CD8-positive, alpha-beta memory T cell (primary cell): ENCODE results near the gene HSP90AB1. TPM values are rescaled to one million over a fixed set of nuclear protein-coding genes. Genes with fewer than 3 reads are reported as not detected.
A peak's percentile ranks its signal among the peaks of the same experiment; 100 is the strongest.

ENCODE experiments used
- CTCF ChIA-PET: fragments of 350-600 bp; sonication (Branson Sonifier 250); formaldehyde crosslinking; loops from one replicate; lab custom pipeline; 2021; ENCODE audit warnings: antibody characterized with exemption; lab: Charles Lee
- POLR2A ChIA-PET: fragments of 350-600 bp; sonication (Branson Sonifier 250); formaldehyde crosslinking; loops from one replicate; lab custom pipeline; 2021; ENCODE audit warnings: antibody characterized with exemption; lab: Charles Lee
- DNase-seq, 5 donors: peaks; one replicate each; pipeline versions ENCODE4 v3.0.0 to v3.0.0-alpha.2; 2020 to 2022; ENCODE audit warnings: mixed read lengths in 1 of 5
- H3K27ac ChIP-seq: one replicate; pipeline ENCODE4 v1.7.0; 2013; ENCODE audit warnings: low read depth, mild to moderate bottlenecking, low read length, moderate library complexity
- H3K27me3 ChIP-seq: 2 replicates; pipeline ENCODE4 v1.7.0; 2013; ENCODE audit warnings: low read length, mild to moderate bottlenecking; ENCODE audit not compliant: insufficient read depth, poor library complexity, severe bottlenecking
- H3K36me3 ChIP-seq: 2 replicates; pipeline ENCODE4 v1.7.0; 2013; ENCODE audit warnings: mild to moderate bottlenecking, low read length, moderate library complexity; ENCODE audit not compliant: insufficient read depth
- H3K4me1 ChIP-seq: 2 replicates; pipeline ENCODE4 v1.7.0; 2013; ENCODE audit warnings: mild to moderate bottlenecking, low read length, moderate library complexity; ENCODE audit not compliant: insufficient read depth
- H3K4me3 ChIP-seq: 2 replicates; pipeline ENCODE4 v1.7.0; 2013; ENCODE audit warnings: mild to moderate bottlenecking, low read length
- H3K9me3 ChIP-seq: 2 replicates; pipeline ENCODE4 v1.7.0; 2013; ENCODE audit warnings: mild to moderate bottlenecking, low read length
- H3K27ac Mint-ChIP-seq, 8 donors: one replicate each; pipeline ENCODE4 v1.8.0; 2020 to 2021; ENCODE audit warnings: mixed read lengths in 8 of 8, mild to moderate bottlenecking in 6 of 8, inconsistent platforms in 3 of 8, moderate library complexity in 3 of 8
- H3K27me3 Mint-ChIP-seq, 2 donors: one replicate each; pipeline ENCODE4 v1.8.0; 2020 to 2021; ENCODE audit warnings: mixed read lengths in 2 of 2, mild to moderate bottlenecking in 1 of 2, moderate library complexity in 1 of 2
- H3K36me3 Mint-ChIP-seq, 3 donors: one replicate each; pipeline ENCODE4 v1.8.0; 2020 to 2021; ENCODE audit warnings: mixed read lengths in 3 of 3, inconsistent platforms in 1 of 3, mild to moderate bottlenecking in 1 of 3
- H3K4me1 Mint-ChIP-seq, 3 donors: one replicate each; pipeline ENCODE4 v1.8.0; 2020 to 2021; ENCODE audit warnings: mixed read lengths in 3 of 3, inconsistent platforms in 1 of 3, mild to moderate bottlenecking in 1 of 3
- H3K4me3 Mint-ChIP-seq, 7 donors: one replicate each; pipeline ENCODE4 v1.8.0; 2020 to 2021; ENCODE audit warnings: mixed read lengths in 7 of 7, mild to moderate bottlenecking in 6 of 7, moderate library complexity in 4 of 7, inconsistent platforms in 2 of 7
- H3K9me3 Mint-ChIP-seq, 5 donors: one replicate each; pipeline ENCODE4 v1.8.0; 2020 to 2022; ENCODE audit warnings: mixed read lengths in 5 of 5, mild to moderate bottlenecking in 3 of 5, moderate library complexity in 2 of 5, inconsistent platforms in 1 of 5
- polyA plus RNA-seq: library from polyadenylated mRNA; unstranded; fragments of 300-500 nt; fragmentation: Illumina TruSeq; gene quantifications from one replicate; pipeline ENCODE4 v1.2.3, GENCODE V29; 2021
- total RNA-seq, 2 experiments: library from RNA; stranded (reverse); gene quantifications; one replicate each; pipeline ENCODE4 v1.2.3, GENCODE V29; 2021

HSP90AB1 gene
- total and polyA plus RNA-seq, 3 experiments from 2014 or later = 460 to 2,400 (median 2,387) TPM

DNA sequence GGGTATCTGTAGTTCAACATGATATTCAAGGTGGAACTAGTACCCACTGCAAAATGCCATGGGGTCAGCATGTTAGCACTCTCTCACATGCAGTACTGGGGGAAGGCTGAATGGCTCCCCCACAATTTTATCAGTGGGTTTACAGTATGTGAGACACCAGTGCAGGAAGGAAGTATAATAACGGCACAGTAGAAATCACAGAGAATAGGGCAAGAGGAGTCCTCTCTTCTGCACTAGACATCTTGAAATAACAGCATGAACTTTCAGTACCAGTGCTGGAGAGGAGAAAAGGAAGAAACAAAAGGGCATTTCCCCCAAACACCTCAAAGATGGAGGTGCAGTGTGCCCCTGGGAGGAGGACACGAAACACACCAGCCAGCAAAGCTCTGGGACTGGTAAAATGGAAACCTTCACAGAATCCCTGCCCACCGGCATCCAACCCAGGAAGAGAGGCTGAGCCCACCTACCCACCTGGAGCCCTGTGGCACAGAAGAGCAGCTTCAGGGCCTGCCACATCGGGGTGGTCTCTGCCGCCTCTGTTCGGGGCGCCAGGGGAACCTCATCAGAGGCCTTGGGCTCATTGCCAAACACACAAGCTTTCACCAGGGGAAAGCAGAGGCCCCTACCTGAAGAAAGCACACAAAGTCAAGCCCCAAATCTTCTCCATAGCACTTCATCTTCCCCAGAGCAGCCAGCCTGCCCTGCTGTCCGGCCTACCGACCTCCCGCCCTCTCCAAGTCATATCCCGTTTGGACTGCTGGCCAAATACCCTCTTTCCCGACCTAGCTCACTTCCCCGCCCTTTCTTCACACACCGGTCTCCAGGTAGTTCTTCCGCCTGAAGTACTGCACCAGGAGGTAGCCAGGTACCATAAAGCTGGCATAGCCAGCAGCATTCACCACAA lies 9.2 kb downstream of the HSP90AB1 start:
- ChIA-PET POLR2A (interaction anchor here (0.5 to 3.1 kb wide), 7 partner anchors 9 to 1105 kb away, joined by 3 to 77 read pairs (median 4); partner anchors contain the start of genes HSP90AB1, NFKBIE and SLC29A1), CTCF (interaction anchor here (0.8 to 5.0 kb wide), 16 partner anchors 10 to 605 kb away, joined by 3 to 74 read pairs (median 5); partner anchors contain the start of genes HSP90AB1, NFKBIE and SLC29A1)
- peak overlapping the region; percentile 82 to 92 (median 88) for H3K4me3 Mint-ChIP-seq
- H3K36me3 Mint-ChIP-seq = peaks cover 18 to 81% (median 26%) of the 10 kb centered on the region in 3 donors
- peaks cover 48% of the 10 kb centered on the region for H3K36me3 ChIP-seq
- no peaks in the 10 kb centered on the region for H3K9me3 ChIP-seq
- no peaks in the 10 kb centered on the region for H3K27me3 ChIP-seq
- peak overlapping the region; percentile 81 for H3K27ac ChIP-seq
- peak overlapping the region; percentile 84 for H3K4me3 ChIP-seq
- DNase-seq = peak in 1 of 5 donors; percentile 60
- H3K4me1 ChIP-seq = peaks cover 21% of the 10 kb centered on the region
- H3K27me3 Mint-ChIP-seq = peaks cover 0 to 3% of the 10 kb centered on the region in 2 donors
- peaks cover 54 to 76% (median 63%) of the 10 kb centered on the region in 3 donors for H3K4me1 Mint-ChIP-seq
- peak overlapping the region; percentile 78 to 99 (median 91) for H3K27ac Mint-ChIP-seq
- H3K9me3 Mint-ChIP-seq = peaks cover 0 to 1% (median 0%) of the 10 kb centered on the region in 5 donors

GRCh38 chr6:44256775-44257024 lies 9.8 kb downstream of the HSP90AB1 start:
- Mint-ChIP-seq H3K36me3 (peaks cover 16 to 78% (median 26%) of the 10 kb centered on the region in 3 donors), H3K27ac (peak overlapping the region; percentile 78 to 99 (median 91)), H3K27me3 (peaks cover 0 to 3% of the 10 kb centered on the region in 2 donors), H3K4me1 (peaks cover 53 to 72% (median 63%) of the 10 kb centered on the region in 3 donors), H3K4me3 (peak overlapping the region; percentile 82 to 92 (median 88)), H3K9me3 (peaks cover 0 to 1% (median 0%) of the 10 kb centered on the region in 5 donors)
- Histone ChIP-seq H3K4me3 (peak overlapping the region; percentile 84), H3K27me3 (no peaks in the 10 kb centered on the region), H3K27ac (peak overlapping the region; percentile 81), H3K9me3 (no peaks in the 10 kb centered on the region), H3K36me3 (peaks cover 42% of the 10 kb centered on the region), H3K4me1 (peaks cover 21% of the 10 kb centered on the region)
- DNase-seq = no peak
- ChIA-PET CTCF (interaction anchor here (0.8 to 5.0 kb wide), 17 partner anchors 10 to 606 kb away, joined by 3 to 74 read pairs (median 5); partner anchors contain the start of genes HSP90AB1, NFKBIE and SLC29A1), POLR2A (interaction anchor here (0.7 to 3.1 kb wide), 6 partner anchors 8 to 33 kb away, joined by 3 to 77 read pairs (median 4); partner anchors contain the start of genes HSP90AB1, NFKBIE and SLC29A1)

GRCh38 chr6:44257025-44257752 lies 10.3 kb downstream of the HSP90AB1 start, which contains the start of gene SLC35B2:
Gene SLC35B2 (minus strand): TSS chr6:44257528. CDS start chr6:44257410, 118 bp downstream.
- H3K27ac ChIP-seq = peak within 1 kb of the TSS; percentile 81
- H3K27ac Mint-ChIP-seq = peak within 1 kb of the TSS; percentile 92 to 99 (median 95)
- peaks cover 37% of the 10 kb centered on the region for H3K36me3 ChIP-seq
- peak within 1 kb of the TSS; percentile 84 for H3K4me3 ChIP-seq
- peaks cover 51 to 71% (median 61%) of the 10 kb centered on the region in 3 donors for H3K4me1 Mint-ChIP-seq
- DNase-seq = peak; percentile 58 to 77 (median 72)
- no peaks in the 10 kb centered on the region for H3K27me3 ChIP-seq
- H3K4me1 ChIP-seq = peaks cover 25% of the 10 kb centered on the region
- H3K36me3 Mint-ChIP-seq = peaks cover 11 to 76% (median 21%) of the 10 kb centered on the region in 3 donors
- peak within 1 kb of the TSS; percentile 88 to 92 (median 91) for H3K4me3 Mint-ChIP-seq
- no peaks in the 10 kb centered on the region for H3K9me3 ChIP-seq
- H3K9me3 Mint-ChIP-seq = peaks cover 0 to 1% (median 0%) of the 10 kb centered on the region in 5 donors
- ChIA-PET POLR2A (interaction anchor here (0.7 to 3.1 kb wide), 6 partner anchors 8 to 34 kb away, joined by 3 to 77 read pairs (median 4); partner anchors contain the start of genes HSP90AB1, NFKBIE and SLC29A1), CTCF (interaction anchor here (0.7 to 5.0 kb wide), 18 partner anchors 9 to 606 kb away, joined by 3 to 74 read pairs (median 5); partner anchors contain the start of genes HSP90AB1, NFKBIE and SLC29A1)
- peaks cover 0 to 3% of the 10 kb centered on the region in 2 donors for H3K27me3 Mint-ChIP-seq

DNA sequence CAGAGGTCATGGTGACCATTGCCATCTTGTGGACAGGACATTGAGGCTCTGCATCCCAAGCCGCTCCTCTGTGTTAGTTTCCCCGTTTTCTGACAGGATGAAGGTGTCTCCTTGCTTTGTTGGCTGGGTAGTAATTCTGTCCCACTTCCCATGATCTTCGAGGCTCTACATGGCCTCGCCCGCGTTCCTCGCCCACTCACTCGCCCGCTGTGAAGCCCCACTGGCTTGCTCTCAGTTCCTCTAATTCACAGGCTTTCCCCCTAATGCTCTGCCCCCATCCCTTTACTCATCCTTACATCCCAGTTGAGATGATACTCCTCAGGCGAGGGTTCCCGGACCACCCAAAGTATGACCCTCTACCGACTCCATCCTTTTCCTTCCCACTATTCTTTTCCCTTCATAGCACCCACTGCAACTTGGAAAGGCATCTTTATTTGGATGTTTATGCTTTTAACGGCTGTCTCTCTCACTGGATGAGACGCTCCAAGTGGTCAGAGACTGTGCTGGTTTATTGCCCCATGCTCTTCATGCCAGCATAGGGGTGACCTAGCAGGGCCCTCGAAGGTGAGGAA lies 10.9 kb downstream of the HSP90AB1 start:
- Histone ChIP-seq H3K36me3 (peaks cover 32% of the 10 kb centered on the region), H3K27ac (peak overlapping the region; percentile 57), H3K9me3 (no peaks in the 10 kb centered on the region), H3K4me1 (peaks cover 31% of the 10 kb centered on the region), H3K27me3 (no peaks in the 10 kb centered on the region), H3K4me3 (peak overlapping the region; percentile 56)
- Mint-ChIP-seq H3K27me3 (peaks cover 0 to 3% of the 10 kb centered on the region in 2 donors), H3K4me3 (peak overlapping the region; percentile 84 to 92 (median 90)), H3K4me1 (peaks cover 55 to 74% (median 64%) of the 10 kb centered on the region in 3 donors), H3K9me3 (peaks cover 0 to 1% (median 0%) of the 10 kb centered on the region in 5 donors), H3K36me3 (peaks cover 9 to 72% (median 16%) of the 10 kb centered on the region in 3 donors), H3K27ac (peak overlapping the region; percentile 86 to 96 (median 94))
- no peak for DNase-seq
- ChIA-PET POLR2A (interaction anchor here (1.7 to 3.1 kb wide), 2 partner anchors 11 to 14 kb away, joined by 4 to 77 read pairs; partner anchors contain the start of gene HSP90AB1), CTCF (interaction anchor here (0.6 to 5.0 kb wide), 9 partner anchors 9 to 86 kb away, joined by 3 to 74 read pairs (median 6); partner anchors contain the start of genes HSP90AB1, NFKBIE and SLC29A1)

GRCh38 chr6:44258325-44258863 lies 11.5 kb downstream of the HSP90AB1 start:
- no peak for DNase-seq

GRCh38 chr6:44258921-44259320 lies 12.0 kb downstream of the HSP90AB1 start:
- peaks cover 0 to 1% (median 0%) of the 10 kb centered on the region in 5 donors for H3K9me3 Mint-ChIP-seq
- ChIA-PET POLR2A (no interaction called here), CTCF (interaction anchor here (0.6 to 1.2 kb wide), 2 partner anchors 11 to 52 kb away, joined by 3 to 4 read pairs; partner anchors contain the start of gene HSP90AB1)
- H3K27me3 Mint-ChIP-seq = peaks cover 0 to 3% of the 10 kb centered on the region in 2 donors
- Histone ChIP-seq H3K27ac (no peak overlapping the region), H3K4me3 (no peak overlapping the region), H3K4me1 (peaks cover 42% of the 10 kb centered on the region), H3K36me3 (peaks cover 22% of the 10 kb centered on the region), H3K27me3 (no peaks in the 10 kb centered on the region), H3K9me3 (no peaks in the 10 kb centered on the region)
- DNase-seq = no peak
- H3K36me3 Mint-ChIP-seq = peaks cover 0 to 61% (median 9%) of the 10 kb centered on the region in 3 donors
- H3K27ac Mint-ChIP-seq = peak overlapping the region in 7 of 8 donors; percentile 29 to 96 (median 87)
- H3K4me3 Mint-ChIP-seq = peak overlapping the region; percentile 84 to 92 (median 89)
- peaks cover 56 to 74% (median 66%) of the 10 kb centered on the region in 3 donors for H3K4me1 Mint-ChIP-seq

More at GRCh38 chr6:44258325-44258863, 11.5 kb downstream of the HSP90AB1 start:
- peaks cover 0 to 1% (median 0%) of the 10 kb centered on the region in 5 donors for H3K9me3 Mint-ChIP-seq
- Histone ChIP-seq H3K27ac (no peak overlapping the region), H3K36me3 (peaks cover 27% of the 10 kb centered on the region), H3K4me1 (peaks cover 37% of the 10 kb centered on the region), H3K9me3 (no peaks in the 10 kb centered on the region), H3K4me3 (no peak overlapping the region), H3K27me3 (no peaks in the 10 kb centered on the region)
- ChIA-PET POLR2A (no interaction called here), CTCF (interaction anchor here (0.6 to 4.1 kb wide), 2 partner anchors 10 to 12 kb away, joined by 4 to 74 read pairs; partner anchors contain the start of gene HSP90AB1)
- peak overlapping the region; percentile 84 to 92 (median 89) for H3K4me3 Mint-ChIP-seq
- H3K36me3 Mint-ChIP-seq = peaks cover 5 to 66% (median 12%) of the 10 kb centered on the region in 3 donors
- H3K27me3 Mint-ChIP-seq = peaks cover 0 to 3% of the 10 kb centered on the region in 2 donors
- H3K4me1 Mint-ChIP-seq = peaks cover 56 to 74% (median 66%) of the 10 kb centered on the region in 3 donors
- peak overlapping the region; percentile 58 to 96 (median 94) for H3K27ac Mint-ChIP-seq
